Muscle of leg (tissue), 11 donors: ENCODE data around the gene COG3. TPM values are rescaled to one million over a fixed set of nuclear protein-coding genes. Genes with fewer than 3 reads are reported as not detected.

Experiments used
- DNase-seq: peaks from one replicate; pipeline ENCODE4 v3.0.0; 2013
- H3K27ac ChIP-seq: one replicate; pipeline ENCODE4 v1.5.1; 2013; ENCODE audit warnings: mild to moderate bottlenecking, low read length, control low read depth
- H3K27me3 ChIP-seq: one replicate; pipeline ENCODE4 v1.6.1; 2013; ENCODE audit warnings: low read length; ENCODE audit not compliant: control insufficient read depth, insufficient read depth
- H3K36me3 ChIP-seq: one replicate; pipeline ENCODE4 v1.6.1; 2013; ENCODE audit warnings: low read length; ENCODE audit not compliant: control insufficient read depth, insufficient read depth
- H3K4me1 ChIP-seq: one replicate; pipeline ENCODE4 v1.6.1; 2013; ENCODE audit warnings: low read length; ENCODE audit not compliant: control insufficient read depth, insufficient read depth
- H3K4me3 ChIP-seq: one replicate; pipeline ENCODE4 v1.5.1; 2013; ENCODE audit warnings: low read length, control low read depth
- H3K9me3 ChIP-seq: replicated peaks from 2 replicates; pipeline ENCODE4 v1.6.1; 2013; ENCODE audit warnings: low read depth, low read length; ENCODE audit not compliant: control insufficient read depth
- WGBS: methylation state at CpG from one replicate; pipeline ENCODE4 v1.1.5; 2013; ENCODE audit warnings: missing lambda C conversion rate; ENCODE audit not compliant: insufficient coverage; 5-methylcytosine and 5-hydroxymethylcytosine counted together
- polyA plus RNA-seq, 8 donors: library from polyadenylated mRNA; unstranded; fragments of 120-200 nt; gene quantifications; one replicate each; pipeline versions ENCODE4 v1.2.1 to v1.2.3, GENCODE V29; 2013; ENCODE audit warnings: inconsistent platforms in 1 of 8, low replicate concordance in 1 of 8; ENCODE audit not compliant: insufficient read length in 8 of 8, insufficient read depth in 1 of 8
- total RNA-seq: library from RNA; stranded (reverse); fragments of 120-200 nt; gene quantifications from one replicate; pipeline ENCODE4 v1.2.4, GENCODE V29; 2013

Gene COG3
- total and polyA plus RNA-seq, 9 donors, result 17.6 to 27.4 (median 20.4) TPM

DNA sequence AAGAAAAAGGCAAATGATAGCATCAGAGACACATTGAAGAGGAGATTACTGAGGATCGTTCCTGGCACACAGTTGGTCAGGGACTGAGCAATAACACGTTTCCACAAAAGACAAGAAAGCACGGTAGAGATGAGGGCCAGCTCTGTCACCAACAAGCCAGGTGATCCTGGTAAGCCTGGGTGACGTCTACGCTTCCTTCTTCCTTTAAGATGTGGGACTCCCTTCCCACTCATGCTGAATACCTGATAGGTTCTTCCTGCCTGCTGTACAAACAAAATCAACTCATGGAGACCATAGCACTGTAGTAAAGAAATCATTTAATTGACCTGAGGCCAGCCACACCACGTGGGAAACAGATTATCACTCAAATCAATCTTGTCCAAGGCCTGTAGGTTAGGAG, 19.7 kb upstream of the COG3 start:
- Histone ChIP-seq H3K27me3 (peaks cover 4% of the 10 kb centered on the region), H3K27ac (no peak overlapping the region), H3K36me3 (no peaks in the 10 kb centered on the region), H3K4me3 (no peak overlapping the region), H3K9me3 (no peaks in the 10 kb centered on the region), H3K4me1 (no peaks in the 10 kb centered on the region)
- WGBS, result 71% methylated on average over 6 of the region's 6 CpGs
- DNase-seq, result no peak

- DNase-seq, result no peak
- no peaks in the 10 kb centered on the region for H3K36me3 ChIP-seq
- no peak overlapping the region for H3K27ac ChIP-seq
- peaks cover 4% of the 10 kb centered on the region for H3K27me3 ChIP-seq
- H3K4me1 ChIP-seq, result no peaks in the 10 kb centered on the region
- 66% methylated on average over 4 of the region's 7 CpGs for whole genome bisulfite sequencing
- H3K4me3 ChIP-seq, result no peak overlapping the region
- H3K9me3 ChIP-seq, result no peaks in the 10 kb centered on the region
Observed at GRCh38 chr13:45446181-45446580, 18.6 kb upstream of the COG3 start.

DNA sequence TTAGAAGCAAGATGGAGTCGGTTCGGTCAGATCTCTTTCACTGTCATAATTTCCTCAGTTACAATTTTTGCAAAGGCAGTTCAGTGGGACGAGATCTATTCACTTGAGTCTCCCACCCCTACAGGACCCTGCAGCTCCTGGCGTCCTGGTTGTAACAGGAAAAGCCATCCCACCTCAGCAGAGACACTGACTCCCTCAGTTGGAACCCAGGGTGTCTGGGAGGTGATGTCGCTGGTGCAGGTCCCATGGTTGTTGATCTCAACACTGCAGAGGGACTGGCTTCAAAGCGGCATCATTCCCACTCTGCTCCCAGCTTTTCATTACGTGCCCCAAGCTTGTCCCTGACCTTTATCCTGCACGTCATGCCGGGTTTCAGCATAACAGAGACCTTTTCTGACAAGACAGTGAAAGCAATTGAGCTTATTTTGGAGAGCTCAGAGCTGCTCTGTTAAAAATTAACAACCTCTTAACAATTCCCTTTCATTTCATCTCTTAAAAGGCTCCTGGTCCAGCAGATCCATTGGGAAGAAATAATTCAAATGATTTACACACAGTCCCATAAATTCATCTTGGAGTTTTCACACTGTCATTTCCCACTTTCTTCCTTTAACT, 17.6 kb upstream of the COG3 start:
- WGBS, result 67% methylated on average over 2 of the region's 9 CpGs
- Histone ChIP-seq H3K27me3 (peaks cover 4% of the 10 kb centered on the region), H3K4me1 (no peaks in the 10 kb centered on the region), H3K36me3 (no peaks in the 10 kb centered on the region), H3K4me3 (no peak overlapping the region), H3K27ac (no peak overlapping the region), H3K9me3 (no peaks in the 10 kb centered on the region)
- no peak for DNase-seq

DNA sequence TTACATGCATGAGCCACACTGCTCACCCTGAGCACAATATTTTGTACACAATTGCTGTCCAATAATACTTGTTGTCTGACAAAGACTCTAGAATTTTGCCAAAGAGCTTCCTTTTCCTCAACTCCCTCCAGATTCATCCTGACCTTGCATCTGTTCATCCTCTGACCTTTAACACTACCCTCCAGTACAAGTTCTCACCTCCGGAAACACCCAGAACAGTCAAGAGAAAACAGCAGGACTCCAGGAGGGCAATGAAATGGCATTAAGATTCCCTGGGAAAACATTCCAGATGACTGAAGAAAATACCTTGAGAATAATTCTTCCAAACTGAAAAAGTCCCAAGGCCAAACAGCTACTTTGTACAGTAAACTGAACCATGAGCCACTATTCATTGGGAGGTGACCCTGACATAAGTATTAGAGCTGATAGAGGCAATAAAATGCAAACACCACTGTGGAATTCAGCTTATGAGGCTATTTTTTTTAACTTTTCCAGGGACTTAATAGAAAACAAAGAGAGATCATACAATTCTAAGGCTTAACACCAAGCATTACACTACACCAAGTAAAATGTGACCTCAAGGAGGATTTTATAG, 15.7 kb upstream of the COG3 start:
- Histone ChIP-seq H3K36me3 (no peaks in the 10 kb centered on the region), H3K4me3 (no peak overlapping the region), H3K27ac (no peak overlapping the region), H3K9me3 (no peaks in the 10 kb centered on the region), H3K4me1 (no peaks in the 10 kb centered on the region), H3K27me3 (peaks cover 4% of the 10 kb centered on the region)
- no peak for DNase-seq
- no CpG with 5 or more reads among the region's 1 CpG for WGBS

DNA sequence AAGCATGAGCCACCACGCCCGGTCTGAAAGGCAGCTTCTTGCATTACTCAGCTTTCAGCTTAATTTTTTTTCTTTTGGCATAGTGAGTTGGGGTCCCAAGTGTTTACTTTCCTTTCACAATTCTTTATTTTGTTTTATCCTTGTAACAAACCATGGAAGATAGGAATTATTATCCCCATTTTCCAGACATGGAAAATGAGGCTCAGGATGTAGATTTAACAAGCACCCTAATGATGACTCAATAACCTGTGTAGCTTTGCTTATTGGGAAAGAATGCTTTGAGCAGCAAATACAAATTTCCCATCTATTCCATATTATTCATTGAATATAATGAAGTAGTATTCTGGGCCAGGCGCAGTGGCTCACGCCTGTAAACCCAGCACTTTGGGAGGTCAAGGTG, 13.5 kb upstream of the COG3 start:
- no peak overlapping the region for H3K4me3 ChIP-seq
- H3K9me3 ChIP-seq, result no peaks in the 10 kb centered on the region
- H3K27me3 ChIP-seq, result peaks cover 4% of the 10 kb centered on the region
- H3K36me3 ChIP-seq, result no peaks in the 10 kb centered on the region
- H3K4me1 ChIP-seq, result no peaks in the 10 kb centered on the region
- no peak for DNase-seq
- no CpG with 5 or more reads among the region's 4 CpGs for WGBS
- H3K27ac ChIP-seq, result no peak overlapping the region

GRCh38 chr13:45454204-45454603, 10.5 kb upstream of the COG3 start:
- 55% methylated on average over 5 of the region's 7 CpGs for WGBS

GRCh38 chr13:45456196-45456972, 8.4 kb upstream of the COG3 start:
- no peak for DNase-seq
- WGBS, result 67% methylated on average over 1 of the region's 2 CpGs

More at GRCh38 chr13:45454204-45454603, 10.5 kb upstream of the COG3 start:
- H3K27me3 ChIP-seq, result no peaks in the 10 kb centered on the region
- H3K9me3 ChIP-seq, result no peaks in the 10 kb centered on the region
- no peak for DNase-seq
- no peaks in the 10 kb centered on the region for H3K36me3 ChIP-seq
- no peak overlapping the region for H3K4me3 ChIP-seq
- H3K27ac ChIP-seq, result no peak overlapping the region
- H3K4me1 ChIP-seq, result no peaks in the 10 kb centered on the region

DNA sequence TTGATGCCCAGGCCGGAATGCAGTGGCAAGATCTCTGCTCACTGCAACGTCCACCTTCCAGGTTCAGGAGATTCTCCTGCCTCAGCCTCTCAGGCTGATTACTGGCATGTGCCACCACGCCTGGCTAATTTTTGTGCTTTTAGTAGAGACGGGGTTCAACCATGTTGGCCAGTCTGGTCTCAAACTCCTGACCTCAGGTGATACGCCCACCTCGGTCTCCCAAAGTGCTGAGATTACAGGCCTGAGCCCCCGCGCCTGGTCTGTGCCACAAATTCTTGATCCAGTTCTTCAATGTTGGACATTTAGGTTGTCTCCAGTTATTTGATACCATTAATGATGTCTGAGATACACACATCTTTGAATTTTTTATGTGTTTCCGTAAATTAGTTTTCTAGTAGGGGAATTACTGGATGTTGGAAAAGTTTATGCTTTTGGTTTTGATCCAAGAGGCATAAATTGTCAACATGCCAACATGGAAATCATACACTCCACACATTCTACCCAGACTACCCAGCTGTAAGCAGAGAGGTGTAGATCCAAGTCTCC, 525 bp upstream of the COG3 start:
- peaks cover 11% of the 10 kb centered on the region for H3K4me1 ChIP-seq
- no peak for DNase-seq
- H3K4me3 ChIP-seq, result peak overlapping the region; percentile 99
- no peaks in the 10 kb centered on the region for H3K9me3 ChIP-seq
- no peaks in the 10 kb centered on the region for H3K27me3 ChIP-seq
- 100% methylated on average over 2 of the region's 9 CpGs for WGBS
- peak overlapping the region; percentile 96 for H3K27ac ChIP-seq
- no peaks in the 10 kb centered on the region for H3K36me3 ChIP-seq

More at GRCh38 chr13:45456196-45456972, 8.4 kb upstream of the COG3 start:
- no peaks in the 10 kb centered on the region for H3K4me1 ChIP-seq
- H3K36me3 ChIP-seq, result no peaks in the 10 kb centered on the region
- H3K27ac ChIP-seq, result no peak overlapping the region
- no peak overlapping the region for H3K4me3 ChIP-seq
- H3K27me3 ChIP-seq, result no peaks in the 10 kb centered on the region
- no peaks in the 10 kb centered on the region for H3K9me3 ChIP-seq

DNA sequence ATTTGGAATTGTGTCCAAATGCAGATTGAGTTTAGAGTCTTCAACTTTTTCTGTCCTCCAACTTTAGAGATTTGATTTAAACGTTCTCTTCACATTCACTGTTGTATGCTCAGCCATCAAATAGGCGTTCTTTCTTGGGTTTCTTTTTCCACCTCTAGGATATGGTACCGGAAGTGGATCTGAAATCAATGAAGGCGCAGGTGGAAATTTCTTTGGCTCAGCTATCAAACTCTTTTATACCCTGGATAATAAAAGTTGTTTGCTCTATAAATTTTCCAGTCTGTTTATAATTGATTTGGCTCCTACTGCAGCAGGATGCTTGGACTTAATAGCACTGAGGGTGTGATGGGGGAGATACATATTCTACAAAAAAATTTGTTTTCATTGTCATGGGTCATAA, 1.6 kb downstream of the COG3 start:
- no peak overlapping the region for H3K27ac ChIP-seq
- no peaks in the 10 kb centered on the region for H3K27me3 ChIP-seq
- no peak for DNase-seq
- peaks cover 11% of the 10 kb centered on the region for H3K4me1 ChIP-seq
- no peaks in the 10 kb centered on the region for H3K9me3 ChIP-seq
- H3K36me3 ChIP-seq, result no peaks in the 10 kb centered on the region
- H3K4me3 ChIP-seq, result no peak overlapping the region
- no CpG with 5 or more reads among the region's 4 CpGs for WGBS

GRCh38 chr13:45468635-45469034, 3.9 kb downstream of the COG3 start:
- Histone ChIP-seq H3K27me3 (no peaks in the 10 kb centered on the region), H3K4me1 (peaks cover 11% of the 10 kb centered on the region), H3K9me3 (no peaks in the 10 kb centered on the region), H3K27ac (no peak overlapping the region), H3K36me3 (no peaks in the 10 kb centered on the region), H3K4me3 (no peak overlapping the region)
- WGBS, result no CpG with 5 or more reads among the region's 1 CpG
- no peak for DNase-seq
